HCT116 (cell line): Measurements from ENCODE around the gene TAF1. TPM values are rescaled to one million over a fixed set of nuclear protein-coding genes. Genes with fewer than 3 reads are reported as not detected.
"Not testable (repeated sequence)": the region's sequence is repeated elsewhere in the genome, so short reads cannot be mapped to it uniquely, and the experiment has no call there.

Experiments used
- ATAC-seq: fragments of 200-7000 bp; cut with Tn5 transposase; 2 replicates; pipeline ENCODE4 v1.9.1; 2020; ENCODE audit warnings: mild to moderate bottlenecking, moderate library complexity
- BruUV-seq: library from RNA; stranded (reverse); fragments of 400-500 nt; replicated peaks from 2 replicates; lab custom pipeline; 2021; lab: Mats Ljungman, UMichigan
- CTCF ChIA-PET: fragments of 300-600 bp; sonication (Branson Sonifier 250); formaldehyde crosslinking; loops from one replicate; lab custom pipeline; 2021; ENCODE audit warnings: antibody characterized with exemption; lab: Charles Lee
- POLR2A ChIA-PET: fragments of 300-600, 350-600 bp; sonication (Branson Sonifier 250); formaldehyde crosslinking; loops from one replicate; lab custom pipeline; 2021; ENCODE audit warnings: antibody characterized with exemption; lab: Charles Lee
- RAD21 ChIA-PET, 2 experiments: fragments of 300-600 bp; sonication (Branson Sonifier 250); formaldehyde crosslinking; loops; one replicate each; lab custom pipeline; 2023; ENCODE audit warnings: low total read pairs in 2 of 2; ENCODE audit not compliant: uncharacterized antibody in 2 of 2, unreplicated experiment in 2 of 2, low non-redundant PET in 1 of 2; lab: Charles Lee
- DNase-seq: peaks from one replicate; pipeline ENCODE4 v3.0.0-alpha.2; 2010; ENCODE audit warnings: low read depth, low spot score
- H2AFZ ChIP-seq: fragments of 200-600 bp; shearing (Covaris generic), sonication (generic); 2 replicates; pipeline ENCODE4 v1.6.1; 2017; ENCODE audit warnings: low read depth, mixed run types, mixed read lengths, antibody characterized with exemption, low read length; ENCODE audit not compliant: poor library complexity, severe bottlenecking
- H3K27ac ChIP-seq: 2 replicates; pipeline ENCODE4 v1.5.1; 2012; ENCODE audit warnings: low read depth, low read length
- H3K27me3 ChIP-seq: fragments of 200-600 bp; sonication (generic); 2 replicates; pipeline ENCODE4 v1.6.1; 2016; ENCODE audit warnings: mixed run types, low read length, mixed read lengths; ENCODE audit not compliant: insufficient read depth
- H3K36me3 ChIP-seq, 2 experiments: fragments of 200-500 bp in 1 of 2; fragments of 200-600 bp in 1 of 2; sonication (Bioruptor generic) in 1 of 2; sonication (generic) in 1 of 2; 2 replicates each; pipeline versions ENCODE4 v1.5.1 to v1.6.1; 2014 to 2016; ENCODE audit warnings: low read length in 2 of 2, inconsistent platforms in 1 of 2, mixed read lengths in 1 of 2, mixed run types in 1 of 2; ENCODE audit not compliant: insufficient read depth in 2 of 2, control insufficient read depth in 1 of 2
- H3K4me1 ChIP-seq, 2 experiments: fragments of 200-600 bp in 1 of 2; sonication (generic) in 1 of 2; 2 replicates each; pipeline versions ENCODE4 v1.5.1 to v1.6.1; 2012 to 2017; ENCODE audit warnings: low read length in 2 of 2, inconsistent platforms in 1 of 2, mild to moderate bottlenecking in 1 of 2, mixed read lengths in 1 of 2, mixed run types in 1 of 2, moderate library complexity in 1 of 2; ENCODE audit not compliant: insufficient read depth in 2 of 2, control insufficient read depth in 1 of 2
- H3K4me2 ChIP-seq: fragments of 200-600 bp; sonication (generic); 2 replicates; pipeline ENCODE4 v1.6.1; 2017; ENCODE audit warnings: mixed run types, low read length, mixed read lengths
- H3K4me3 ChIP-seq, 2 experiments: fragments of 200-600 bp in 1 of 2; sonication (generic) in 1 of 2; replicated peaks in 1 of 2; 2 replicates each; pipeline ENCODE4 v1.5.1; 2011 to 2016; ENCODE audit warnings: low read length in 2 of 2, control low read depth in 1 of 2, low read depth in 1 of 2, mild to moderate bottlenecking in 1 of 2, mixed read lengths in 1 of 2, mixed run types in 1 of 2
- H3K79me2 ChIP-seq: fragments of 200-600 bp; sonication (generic); 2 replicates; pipeline ENCODE4 v1.6.1; 2017; ENCODE audit warnings: mild to moderate bottlenecking, mixed run types, low read length, moderate library complexity, mixed read lengths; ENCODE audit not compliant: insufficient read depth
- H3K9ac ChIP-seq: fragments of 200-600 bp; sonication (generic); 2 replicates; pipeline ENCODE4 v1.6.1; 2016; ENCODE audit warnings: low read length, mixed read lengths
- H3K9me2 ChIP-seq: fragments of 200-600 bp; sonication (generic), shearing (Covaris generic); 2 replicates; pipeline ENCODE4 v1.6.1; 2017; ENCODE audit warnings: mixed run types, mild to moderate bottlenecking, moderate library complexity; ENCODE audit not compliant: insufficient read depth
- H3K9me3 ChIP-seq, 2 experiments: fragments of 200-500 bp in 1 of 2; fragments of 200-600 bp in 1 of 2; sonication (Bioruptor generic) in 1 of 2; sonication (generic) in 1 of 2; 2 replicates each; pipeline ENCODE4 v1.6.1; 2014 to 2017; ENCODE audit warnings: low read length in 2 of 2, mixed read lengths in 2 of 2, inconsistent platforms in 1 of 2, low read depth in 1 of 2, mild to moderate bottlenecking in 1 of 2, mixed run types in 1 of 2, moderate library complexity in 1 of 2; ENCODE audit not compliant: control insufficient read depth in 1 of 2, insufficient read depth in 1 of 2
- H4K20me1 ChIP-seq: fragments of 200-600 bp; sonication (generic), shearing (Covaris generic); 2 replicates; pipeline ENCODE4 v1.6.1; 2017; ENCODE audit warnings: mixed run types, mild to moderate bottlenecking, moderate library complexity; ENCODE audit not compliant: insufficient read depth
- EGR1 ChIP-seq: IDR thresholded peaks from 2 replicates; pipeline ENCODE4 v1.6.1; 2012; ENCODE audit warnings: low read depth
- ELF1 ChIP-seq: IDR thresholded peaks from 2 replicates; pipeline ENCODE4 v1.6.1; 2012; ENCODE audit warnings: low read depth, borderline replicate concordance
- FOSL1 ChIP-seq: IDR thresholded peaks from 2 replicates; pipeline ENCODE4 v1.6.1; 2012; ENCODE audit warnings: low read depth
- POLR2A ChIP-seq: IDR thresholded peaks from 2 replicates; pipeline ENCODE4 v1.7.0; 2011; ENCODE audit warnings: borderline replicate concordance; ENCODE audit not compliant: insufficient read depth, insufficient read length; ENCODE audit errors: extremely low read depth
- SIN3A ChIP-seq: IDR thresholded peaks from 2 replicates; pipeline ENCODE4 v1.6.1; 2012; ENCODE audit warnings: low read depth
- SRF ChIP-seq: IDR thresholded peaks from 2 replicates; pipeline ENCODE4 v1.6.1; 2012; ENCODE audit warnings: low read depth
- TCF7L2 ChIP-seq: IDR thresholded peaks from 2 replicates; pipeline ENCODE4 v1.7.0; 2011; ENCODE audit warnings: borderline replicate concordance, inconsistent platforms; ENCODE audit not compliant: insufficient read depth, insufficient read length; ENCODE audit errors: extremely low read depth
- YY1 ChIP-seq: IDR thresholded peaks from 2 replicates; pipeline ENCODE4 v1.6.1; 2011; ENCODE audit warnings: low read length, low read depth, moderate library complexity, mild to moderate bottlenecking; ENCODE audit not compliant: insufficient replicate concordance; ENCODE audit errors: extremely low read depth
- intact Hi-C: fragments of 100-400 bp; cut with micrococcal nuclease; formaldehyde crosslinking; loops from 2 replicates; pipeline ENCODE4 v1.10.0; 2022
- total RNA-seq: library from RNA; stranded (reverse); gene quantifications from one replicate; pipeline ENCODE4 v1.2.1, GENCODE V29; 2021; ENCODE audit not compliant: unreplicated experiment
- TF ChIP-seq, protein P1 (sequence below), 3 experiments: fragments of 200-600 bp in 1 of 3; sonication (generic) in 1 of 3; IDR thresholded peaks in 2 of 3; conservative IDR thresholded peaks in 1 of 3; 2 replicates each; pipeline ENCODE4 v1.5.1; 2012 to 2017; ENCODE audit warnings: low read depth in 2 of 3, low read length in 2 of 3, antibody characterized with exemption in 1 of 3, borderline replicate concordance in 1 of 3, control low read depth in 1 of 3, mild to moderate bottlenecking in 1 of 3, mixed read lengths in 1 of 3, mixed run types in 1 of 3, moderate library complexity in 1 of 3; ENCODE audit not compliant: insufficient read depth in 1 of 3
- TF ChIP-seq, protein P2 (sequence below): IDR thresholded peaks from 2 replicates; pipeline ENCODE4 v1.6.1; 2012

The TAF1 gene
- total RNA-seq, 1 experiment from 2014 or later = 27.7 TPM

DNA sequence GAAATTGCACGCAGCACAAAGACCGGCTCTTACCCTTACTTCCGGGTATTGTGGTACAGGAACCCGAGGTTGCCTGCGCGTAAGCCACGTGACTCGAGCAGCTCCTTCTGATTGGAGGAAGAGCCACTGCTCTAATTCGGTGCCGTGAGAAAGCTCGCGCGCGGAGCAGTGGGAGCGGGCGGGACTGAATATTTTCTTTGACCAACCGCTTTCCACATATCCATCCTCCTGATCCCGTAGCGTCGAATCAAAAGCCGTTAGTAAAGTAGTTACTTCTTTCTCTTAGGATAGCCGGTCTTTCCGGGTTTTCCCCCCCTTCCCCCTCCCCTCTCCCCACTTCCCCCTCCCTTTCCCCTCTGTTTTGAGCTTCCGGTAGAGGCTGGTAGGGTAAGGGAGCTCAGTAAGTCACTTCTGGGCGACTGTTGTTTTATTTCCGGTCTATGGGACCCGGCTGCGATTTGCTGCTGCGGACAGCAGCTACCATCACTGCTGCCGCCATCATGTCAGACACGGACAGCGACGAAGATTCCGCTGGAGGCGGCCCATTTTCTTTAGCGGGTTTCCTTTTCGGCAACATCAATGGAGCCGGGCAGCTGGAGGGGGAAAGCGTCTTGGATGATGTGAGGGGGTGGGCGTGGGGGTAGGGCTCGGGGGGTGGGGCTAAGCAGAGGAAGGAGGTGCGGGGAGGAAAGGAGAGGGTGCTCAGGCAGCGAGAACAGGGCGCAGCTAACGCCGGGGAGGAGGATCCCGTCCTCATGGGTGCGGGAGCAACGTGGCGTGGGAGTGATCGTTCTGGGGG, at the start of gene TAF1 (continued):
- no peak for TF ChIP-seq EGR1
- no peak for TF ChIP-seq POLR2A
- TF ChIP-seq, protein P1, sequence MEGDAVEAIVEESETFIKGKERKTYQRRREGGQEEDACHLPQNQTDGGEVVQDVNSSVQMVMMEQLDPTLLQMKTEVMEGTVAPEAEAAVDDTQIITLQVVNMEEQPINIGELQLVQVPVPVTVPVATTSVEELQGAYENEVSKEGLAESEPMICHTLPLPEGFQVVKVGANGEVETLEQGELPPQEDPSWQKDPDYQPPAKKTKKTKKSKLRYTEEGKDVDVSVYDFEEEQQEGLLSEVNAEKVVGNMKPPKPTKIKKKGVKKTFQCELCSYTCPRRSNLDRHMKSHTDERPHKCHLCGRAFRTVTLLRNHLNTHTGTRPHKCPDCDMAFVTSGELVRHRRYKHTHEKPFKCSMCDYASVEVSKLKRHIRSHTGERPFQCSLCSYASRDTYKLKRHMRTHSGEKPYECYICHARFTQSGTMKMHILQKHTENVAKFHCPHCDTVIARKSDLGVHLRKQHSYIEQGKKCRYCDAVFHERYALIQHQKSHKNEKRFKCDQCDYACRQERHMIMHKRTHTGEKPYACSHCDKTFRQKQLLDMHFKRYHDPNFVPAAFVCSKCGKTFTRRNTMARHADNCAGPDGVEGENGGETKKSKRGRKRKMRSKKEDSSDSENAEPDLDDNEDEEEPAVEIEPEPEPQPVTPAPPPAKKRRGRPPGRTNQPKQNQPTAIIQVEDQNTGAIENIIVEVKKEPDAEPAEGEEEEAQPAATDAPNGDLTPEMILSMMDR (IDR thresholded peaks at IDR 0.05 in 2 of 3, conservative IDR thresholded peaks at IDR 0.05 in 1 of 3; ENCODE audit: borderline replicate concordance in 1 of 3, insufficient read depth in 1 of 3, low read depth in 2 of 3, low read length in 2 of 3) = no peak
- TF ChIP-seq SIN3A = no peak
- TF ChIP-seq, protein P2, sequence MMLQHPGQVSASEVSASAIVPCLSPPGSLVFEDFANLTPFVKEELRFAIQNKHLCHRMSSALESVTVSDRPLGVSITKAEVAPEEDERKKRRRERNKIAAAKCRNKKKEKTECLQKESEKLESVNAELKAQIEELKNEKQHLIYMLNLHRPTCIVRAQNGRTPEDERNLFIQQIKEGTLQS = no peak
- peak; percentile 58 for TF ChIP-seq TCF7L2
- TF ChIP-seq FOSL1 = no peak
- peak; percentile 84 for TF ChIP-seq ELF1
- TF ChIP-seq YY1 = peak; percentile 72
- TF ChIP-seq SRF = no peak

DNA sequence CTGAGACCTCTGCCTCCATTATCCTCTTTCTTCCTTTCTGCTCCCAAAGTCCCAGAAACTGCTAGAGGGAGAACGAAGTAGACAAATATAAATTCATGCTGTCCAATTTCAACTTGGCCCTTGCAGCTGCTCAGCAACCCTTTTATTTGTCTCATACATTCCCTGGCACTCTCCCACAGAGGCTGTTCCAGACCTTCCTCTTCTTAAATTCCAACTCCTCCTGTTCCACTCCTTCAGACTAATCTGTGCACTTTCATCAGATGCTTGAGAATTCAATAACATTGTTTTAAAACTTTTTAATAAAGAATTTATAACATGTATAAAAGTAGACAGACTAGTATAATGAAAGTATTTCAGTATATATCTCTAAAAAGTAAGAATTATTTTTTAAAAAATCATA, 49.2 kb upstream of the TAF1 start:
- RAD21 ChIA-PET, H3K4me2 ChIP-seq, intact Hi-C loops, H3K4me3 ChIP-seq, H3K9me3 ChIP-seq, H3K9ac ChIP-seq, ATAC-seq, H3K36me3 ChIP-seq, POLR2A ChIA-PET, CTCF ChIA-PET, H3K79me2 ChIP-seq, H3K27ac ChIP-seq, H4K20me1 ChIP-seq, H3K27me3 ChIP-seq, H2AFZ ChIP-seq, H3K9me2 ChIP-seq, H3K4me1 ChIP-seq, BruUV-seq, DNase-seq: not testable (repeated sequence)
